SIG-M5 treated with dmso at 0.1 percent for 504 hours (cell line): ENCODE measurements around the gene ZDHHC18.

ENCODE experiments used
- DNase-seq: peaks from one replicate; lab custom pipeline; 2025; ENCODE audit not compliant: unreplicated experiment; lab: John Stamatoyannopoulos, UW

ZDHHC18 gene

GRCh38 chr1:26897351-26897750, 70.9 kb downstream of the ZDHHC18 start:
- no peak for DNase-seq

DNA sequence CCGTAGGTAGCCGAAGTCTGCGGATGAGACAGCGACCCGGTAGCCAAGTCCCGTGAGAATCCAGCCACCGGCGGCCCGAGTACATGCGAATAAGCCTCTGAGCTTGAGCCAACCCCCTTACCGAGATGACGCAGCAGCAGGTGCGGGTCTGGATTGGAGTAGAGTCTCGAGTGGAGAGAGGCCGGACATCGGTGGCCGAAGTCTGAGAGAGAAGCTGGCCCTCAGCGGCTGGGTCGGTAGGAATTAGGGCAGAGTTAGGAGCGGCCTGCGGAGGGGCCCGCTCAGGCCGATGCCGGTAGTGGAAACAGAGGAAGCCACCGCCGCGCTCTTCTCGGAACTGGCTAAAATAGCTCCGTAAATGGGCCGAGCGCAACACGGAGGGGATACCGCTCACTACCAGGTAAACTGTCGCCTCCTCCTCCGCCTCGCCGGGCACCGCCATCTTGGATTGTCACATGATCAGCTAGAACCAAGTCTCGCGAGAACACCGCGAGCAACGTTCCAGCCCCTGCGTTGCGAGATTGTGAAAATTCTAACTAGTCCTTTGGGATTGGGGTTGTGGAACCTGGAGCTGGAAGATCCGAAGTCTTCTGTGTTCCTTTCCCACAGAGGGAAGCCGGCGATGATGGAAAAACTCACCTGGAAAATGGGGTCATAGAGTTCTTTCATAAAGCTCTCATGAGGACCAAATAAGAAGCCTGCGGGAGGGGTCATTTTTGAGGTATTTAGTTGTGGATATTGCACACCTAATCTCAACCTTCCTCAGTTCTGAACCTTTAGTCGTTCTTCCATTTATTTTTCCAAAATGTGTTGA, 73.7 kb downstream of the ZDHHC18 start, which contains the start of gene GPATCH3:
TSS of gene GPATCH3 (minus strand) at position 467 of the 814 bp plus-strand sequence. CDS start at position 442, 25 bp downstream.
- peak; percentile 76 for DNase-seq

- DNase-seq = no peak
Observed at GRCh38 chr1:26900815-26901511, 74.5 kb downstream of the ZDHHC18 start.
